Measurements from ENCODE around the gene POLR1E.

Gene POLR1E

GRCh38 chr9:37491939-37492338 lies 6.2 kb downstream of the POLR1E start:
- no peak for DNase-seq
- no peak overlapping the region for H3K4me3 ChIP-seq (ENCODE audit: low read depth, low read length)
- no peaks in the 10 kb centered on the region for H3K27me3 ChIP-seq (ENCODE audit: insufficient read depth, low read depth, severe bottlenecking)
- TF ChIP-seq, protein P1, sequence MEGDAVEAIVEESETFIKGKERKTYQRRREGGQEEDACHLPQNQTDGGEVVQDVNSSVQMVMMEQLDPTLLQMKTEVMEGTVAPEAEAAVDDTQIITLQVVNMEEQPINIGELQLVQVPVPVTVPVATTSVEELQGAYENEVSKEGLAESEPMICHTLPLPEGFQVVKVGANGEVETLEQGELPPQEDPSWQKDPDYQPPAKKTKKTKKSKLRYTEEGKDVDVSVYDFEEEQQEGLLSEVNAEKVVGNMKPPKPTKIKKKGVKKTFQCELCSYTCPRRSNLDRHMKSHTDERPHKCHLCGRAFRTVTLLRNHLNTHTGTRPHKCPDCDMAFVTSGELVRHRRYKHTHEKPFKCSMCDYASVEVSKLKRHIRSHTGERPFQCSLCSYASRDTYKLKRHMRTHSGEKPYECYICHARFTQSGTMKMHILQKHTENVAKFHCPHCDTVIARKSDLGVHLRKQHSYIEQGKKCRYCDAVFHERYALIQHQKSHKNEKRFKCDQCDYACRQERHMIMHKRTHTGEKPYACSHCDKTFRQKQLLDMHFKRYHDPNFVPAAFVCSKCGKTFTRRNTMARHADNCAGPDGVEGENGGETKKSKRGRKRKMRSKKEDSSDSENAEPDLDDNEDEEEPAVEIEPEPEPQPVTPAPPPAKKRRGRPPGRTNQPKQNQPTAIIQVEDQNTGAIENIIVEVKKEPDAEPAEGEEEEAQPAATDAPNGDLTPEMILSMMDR (IDR thresholded peaks at IDR 0.05; ENCODE audit: low read depth, low read length): no peak
- H3K27ac ChIP-seq: no peak overlapping the region
- peaks cover 85% of the 10 kb centered on the region for H3K36me3 ChIP-seq
- H3K9me3 ChIP-seq (ENCODE audit: severe bottlenecking): no peaks in the 10 kb centered on the region

GRCh38 chr9:37495571-37495970 lies 9.8 kb downstream of the POLR1E start:
- Histone ChIP-seq H3K36me3 (peaks cover 89% of the 10 kb centered on the region), H3K27ac (no peak overlapping the region), H3K9me3 (ENCODE audit: severe bottlenecking) (no peaks in the 10 kb centered on the region), H3K4me3 (ENCODE audit: low read depth, low read length) (no peak overlapping the region), H3K27me3 (ENCODE audit: insufficient read depth, low read depth, severe bottlenecking) (no peaks in the 10 kb centered on the region)
- TF ChIP-seq, protein P1 (IDR thresholded peaks at IDR 0.05; ENCODE audit: low read depth, low read length): no peak
- no peak for DNase-seq

- Histone ChIP-seq H3K27me3 (ENCODE audit: insufficient read depth, low read depth, severe bottlenecking) (no peaks in the 10 kb centered on the region), H3K36me3 (peaks cover 89% of the 10 kb centered on the region), H3K4me3 (ENCODE audit: low read depth, low read length) (no peak overlapping the region), H3K27ac (no peak overlapping the region), H3K9me3 (ENCODE audit: severe bottlenecking) (no peaks in the 10 kb centered on the region)
- TF ChIP-seq, protein P1 (IDR thresholded peaks at IDR 0.05; ENCODE audit: low read depth, low read length): no peak
- no peak for DNase-seq
Measured at GRCh38 chr9:37496020-37496419, 10.3 kb downstream of the POLR1E start.

GRCh38 chr9:37497320-37497719 lies 11.6 kb downstream of the POLR1E start:
- no peak overlapping the region for H3K4me3 ChIP-seq (ENCODE audit: low read depth, low read length)
- H3K9me3 ChIP-seq (ENCODE audit: severe bottlenecking): no peaks in the 10 kb centered on the region
- no peak for DNase-seq
- H3K36me3 ChIP-seq: peaks cover 90% of the 10 kb centered on the region
- TF ChIP-seq, protein P1 (IDR thresholded peaks at IDR 0.05; ENCODE audit: low read depth, low read length): no peak
- H3K27me3 ChIP-seq (ENCODE audit: insufficient read depth, low read depth, severe bottlenecking): no peaks in the 10 kb centered on the region
- H3K27ac ChIP-seq: no peak overlapping the region

GRCh38 chr9:37498457-37498856 lies 12.7 kb downstream of the POLR1E start:
- Histone ChIP-seq H3K27ac (no peak overlapping the region), H3K4me3 (ENCODE audit: low read depth, low read length) (no peak overlapping the region), H3K36me3 (peaks cover 89% of the 10 kb centered on the region), H3K9me3 (ENCODE audit: severe bottlenecking) (no peaks in the 10 kb centered on the region), H3K27me3 (ENCODE audit: insufficient read depth, low read depth, severe bottlenecking) (no peaks in the 10 kb centered on the region)
- no peak for DNase-seq
- TF ChIP-seq, protein P1 (IDR thresholded peaks at IDR 0.05; ENCODE audit: low read depth, low read length): no peak

DNA sequence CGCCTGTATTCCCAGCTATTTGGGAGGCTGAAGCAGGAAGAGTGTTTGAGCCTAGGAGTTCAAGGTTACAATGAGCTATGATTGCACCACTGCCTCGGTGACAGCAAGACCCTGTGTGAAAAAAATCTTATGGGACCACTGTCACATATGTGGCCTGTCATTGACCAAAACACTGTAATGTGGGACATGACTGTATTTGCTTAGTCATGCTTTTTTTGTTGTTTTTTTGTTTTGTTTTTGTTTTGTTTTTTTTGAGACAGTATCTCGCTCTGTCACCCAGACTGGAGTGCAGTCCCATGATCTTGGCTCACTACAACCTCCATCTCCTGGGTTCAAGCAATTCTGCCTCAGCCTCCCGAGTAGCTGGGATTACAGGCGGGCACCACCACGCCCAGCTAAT lies 13.5 kb downstream of the POLR1E start:
- Histone ChIP-seq H3K4me3 (ENCODE audit: low read depth, low read length) (no peak overlapping the region), H3K36me3 (peaks cover 89% of the 10 kb centered on the region), H3K27me3 (ENCODE audit: insufficient read depth, low read depth, severe bottlenecking) (no peaks in the 10 kb centered on the region), H3K9me3 (ENCODE audit: severe bottlenecking) (no peaks in the 10 kb centered on the region), H3K27ac (no peak overlapping the region)
- DNase-seq: no peak
- TF ChIP-seq, protein P1 (IDR thresholded peaks at IDR 0.05; ENCODE audit: low read depth, low read length): no peak
